DMS53 treated with DMSO at 0.1 percent for 48 hours (cell line): ENCODE measurements around the gene CDK7.
A peak's percentile ranks its signal among the peaks of the same experiment; 100 is the strongest.
"Not testable (repeated sequence)": the region's sequence is repeated elsewhere in the genome, so short reads cannot be mapped to it uniquely, and the experiment has no call there.

Experiments used
- DNase-seq: peaks from one replicate; lab custom pipeline; 2025; ENCODE audit not compliant: unreplicated experiment; lab: John Stamatoyannopoulos, UW

Gene CDK7

GRCh38 chr5:69234457-69235268, at the start of gene CDK7:
TSS of gene CDK7 (plus strand) at chr5:69234886. CDS start at chr5:69234976, 90 bp downstream.
- peak; percentile 88 for DNase-seq

DNA sequence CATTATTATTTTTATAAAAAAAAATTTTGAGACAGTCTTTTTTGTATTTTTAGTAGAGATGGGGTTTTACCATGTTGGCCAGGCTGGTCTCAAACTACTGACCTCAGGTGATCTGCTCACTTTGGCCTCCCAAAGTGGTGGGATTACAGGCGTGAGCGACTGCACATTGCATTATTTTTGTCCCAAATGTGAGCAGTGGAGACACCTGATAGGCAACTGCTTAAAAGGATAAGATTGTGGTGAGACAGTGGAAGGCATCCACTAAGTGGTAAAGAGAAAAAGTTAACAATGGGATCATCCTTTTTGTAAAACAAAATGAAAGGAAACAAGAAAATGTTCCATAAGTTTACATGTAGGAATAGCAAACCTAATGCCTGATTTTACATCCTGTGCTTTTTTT, 47.3 kb upstream of the CDK7 start:
- no peak for DNase-seq

DNA sequence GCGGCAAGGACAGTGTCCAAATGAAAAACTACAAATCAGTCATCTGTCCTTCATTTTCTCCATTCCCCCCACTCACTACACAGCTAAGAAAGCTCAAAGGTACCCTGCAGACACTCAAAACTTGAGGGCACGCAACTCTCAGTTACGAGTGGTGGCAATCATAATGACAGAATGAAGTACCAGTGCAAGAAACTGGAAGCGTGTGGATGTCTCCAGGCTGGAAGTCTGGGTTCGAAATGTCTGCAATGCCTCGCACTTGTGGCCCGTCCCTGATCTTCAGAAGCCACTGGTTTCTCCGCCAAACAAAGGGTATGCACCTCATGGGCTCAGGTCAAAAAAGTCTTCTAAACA, 45.9 kb upstream of the CDK7 start:
- DNase-seq, result no peak

GRCh38 chr5:69189162-69190086, 45.3 kb upstream of the CDK7 start, which contains the start of gene CENPH:
TSS of gene CENPH (plus strand) at chr5:69189583. CDS start at chr5:69189635, 52 bp downstream.
- peak; percentile 89 for DNase-seq

DNA sequence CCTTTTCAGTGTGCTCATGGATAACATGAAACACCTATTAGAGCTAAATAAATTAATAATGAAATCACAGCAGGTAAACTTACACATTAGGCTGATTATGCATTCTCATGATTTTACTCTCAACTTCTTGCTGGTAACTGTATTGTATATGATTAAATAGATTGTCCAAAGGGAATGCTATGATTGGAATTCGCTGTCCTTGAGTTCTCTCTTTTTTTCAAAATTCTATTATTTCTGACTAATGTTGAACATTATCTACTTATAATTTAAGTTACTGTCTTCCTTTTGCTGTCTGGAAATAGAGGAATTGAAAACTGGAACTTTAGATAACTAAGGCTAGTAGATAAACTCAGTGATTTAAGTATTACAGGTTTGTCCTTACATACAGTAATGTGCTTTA, 32.2 kb upstream of the CDK7 start:
- DNase-seq, result no peak

GRCh38 chr5:69206528-69207190, 28.0 kb upstream of the CDK7 start:
- no peak for DNase-seq

GRCh38 chr5:69209602-69210001, 25.1 kb upstream of the CDK7 start:
- DNase-seq, result no peak

DNA sequence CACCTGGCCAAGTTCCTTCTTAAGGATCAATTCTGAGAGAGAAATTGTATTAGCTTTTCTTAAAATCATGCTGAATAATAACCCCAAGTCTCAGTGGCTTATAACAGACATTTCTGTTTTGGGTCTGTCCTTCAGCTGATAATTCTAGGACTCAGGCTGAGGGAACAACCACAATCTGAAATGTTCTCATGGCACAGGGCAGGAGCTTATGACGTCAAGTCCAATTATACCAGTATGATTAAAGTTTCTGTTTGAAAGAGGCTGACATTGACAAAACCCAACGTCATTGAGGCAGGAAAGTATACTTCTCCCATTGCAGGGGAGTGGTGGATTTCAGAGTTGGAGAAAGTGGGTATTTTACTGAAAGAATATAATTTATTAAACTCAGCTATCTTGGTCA, 23.5 kb upstream of the CDK7 start:
- DNase-seq, result no peak

- DNase-seq, result no peak
Observed at GRCh38 chr5:69212022-69212421, 22.7 kb upstream of the CDK7 start.

GRCh38 chr5:69213513-69214215, 21.0 kb upstream of the CDK7 start:
- no peak for DNase-seq

DNA sequence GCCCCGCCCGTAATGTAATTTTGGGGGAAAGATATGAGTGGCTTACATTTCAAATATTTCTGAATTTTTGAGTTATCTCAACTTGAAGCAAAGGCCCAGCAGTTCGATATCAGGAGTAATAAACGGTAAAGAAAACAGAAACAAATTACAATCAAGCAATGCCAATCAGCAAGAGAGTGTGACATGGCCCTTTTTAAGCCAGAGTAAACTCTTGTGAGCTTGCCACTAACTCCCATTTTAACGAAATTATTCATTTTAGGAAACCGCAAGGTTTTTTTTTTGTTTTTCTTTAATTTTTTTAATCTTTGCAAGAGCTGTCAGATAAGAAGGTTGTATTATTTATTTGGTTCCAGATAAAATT, 17.6 kb upstream of the CDK7 start:
- peak; percentile 44 for DNase-seq

GRCh38 chr5:69217548-69218526, 16.8 kb upstream of the CDK7 start:
- DNase-seq, result peak; percentile 82

GRCh38 chr5:69219939-69220338, 14.7 kb upstream of the CDK7 start:
- DNase-seq, result no peak

DNA sequence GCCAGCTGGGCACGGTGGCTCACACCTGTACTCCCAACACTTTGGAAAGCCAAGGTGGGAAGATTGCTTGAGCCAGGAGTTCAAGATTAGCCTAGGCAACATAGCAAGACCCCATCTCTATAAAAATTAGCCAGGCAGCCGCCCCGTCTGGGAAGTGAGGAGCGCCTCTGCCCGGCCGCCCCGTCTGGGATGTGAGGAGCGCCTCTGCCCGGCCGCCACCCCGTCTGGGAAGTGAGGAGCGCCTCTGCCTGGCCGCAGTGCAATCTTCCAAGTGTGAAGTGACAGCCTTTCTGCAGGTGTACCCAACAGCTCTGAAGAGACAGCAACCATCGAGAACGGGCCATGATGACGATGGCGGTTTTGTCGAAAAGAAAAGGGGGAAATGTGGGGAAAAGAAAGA, 14.3 kb upstream of the CDK7 start:
- not testable (repeated sequence) for DNase-seq

DNA sequence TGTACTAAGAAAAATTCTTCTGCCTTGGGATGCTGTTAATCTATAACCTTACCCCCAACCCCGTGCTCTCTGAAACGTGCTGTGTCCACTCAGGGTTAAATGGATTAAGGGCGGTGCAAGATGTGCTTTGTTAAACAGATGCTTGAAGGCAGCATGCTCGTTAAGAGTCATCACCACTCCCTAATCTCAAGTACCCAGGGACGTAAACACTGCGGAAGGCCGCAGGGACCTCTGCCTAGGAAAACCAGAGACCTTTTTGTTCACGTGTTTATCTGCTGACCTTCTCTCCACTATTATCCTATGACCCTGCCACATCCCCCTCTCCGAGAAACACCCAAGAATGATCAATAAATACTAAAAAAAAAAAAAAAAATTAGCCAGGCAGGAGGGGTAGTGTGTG, 13.9 kb upstream of the CDK7 start:
- not testable (repeated sequence) for DNase-seq

DNA sequence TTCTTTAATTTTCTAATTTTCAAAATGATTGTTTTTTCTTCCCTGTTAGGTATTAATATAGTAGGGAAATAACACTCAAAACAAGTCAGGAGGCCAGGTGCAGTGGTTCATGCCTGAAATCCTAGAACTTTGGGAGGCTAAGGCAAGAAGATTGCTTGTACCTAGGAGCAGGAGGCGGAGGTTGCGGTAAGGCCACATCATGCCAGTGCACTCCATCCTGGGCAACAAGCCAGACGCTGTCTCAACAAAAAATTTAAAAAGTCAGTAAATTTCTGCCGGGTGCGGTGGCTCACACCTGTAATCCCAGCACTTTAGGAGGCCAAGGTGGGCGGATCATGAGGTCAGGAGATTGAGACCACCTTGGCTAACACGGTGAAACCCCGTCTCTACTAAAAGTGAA, 10.2 kb upstream of the CDK7 start:
- DNase-seq, result no peak

DNA sequence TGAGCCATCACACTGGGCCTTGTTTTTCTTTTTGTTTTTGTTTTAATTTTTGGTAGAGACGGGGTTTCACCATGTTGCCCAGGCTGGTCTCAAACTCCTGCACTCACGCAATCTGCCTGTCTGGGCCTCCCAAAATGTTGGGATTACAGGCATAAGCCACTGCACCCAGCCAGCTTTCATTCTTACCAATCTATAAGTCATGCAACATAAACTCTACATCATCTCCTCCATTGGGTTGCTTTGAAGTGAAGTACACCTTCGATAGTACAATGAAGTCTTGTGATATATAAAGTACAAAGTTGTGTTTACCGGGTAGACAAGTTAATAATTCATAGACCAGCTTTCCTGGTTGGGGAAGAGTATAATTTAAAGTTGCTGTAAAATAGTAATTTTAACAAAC, 8.8 kb upstream of the CDK7 start:
- DNase-seq, result no peak

DNA sequence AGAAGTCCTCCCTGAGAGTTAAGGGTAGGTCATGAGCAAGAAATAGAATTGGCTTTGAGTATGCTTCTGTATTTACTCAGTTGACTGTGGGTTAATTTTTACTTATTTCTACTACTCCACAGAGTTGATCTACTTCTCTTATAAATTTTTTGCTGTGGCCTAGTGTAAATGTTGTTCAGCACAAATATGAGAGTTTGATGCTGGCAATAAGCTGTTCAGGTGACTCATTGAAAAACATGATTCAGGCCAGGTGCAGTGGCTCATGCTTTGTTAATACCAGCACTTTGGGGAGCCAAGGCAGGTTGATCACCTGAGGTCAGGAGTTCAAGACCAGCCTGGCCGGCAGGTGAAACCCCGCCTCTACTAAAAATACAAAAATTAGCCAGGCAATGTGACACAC, 4.5 kb upstream of the CDK7 start:
- DNase-seq, result no peak

GRCh38 chr5:69231281-69231680, 3.4 kb upstream of the CDK7 start:
- no peak for DNase-seq

GRCh38 chr5:69231851-69232250, 2.8 kb upstream of the CDK7 start:
- DNase-seq, result no peak
